Measurements from ENCODE around the gene SNRNP25. TPM values are rescaled to one million over a fixed set of nuclear protein-coding genes. Genes with fewer than 3 reads are reported as not detected.

The SNRNP25 gene
- total and polyA plus RNA-seq, 9 of the 15 experiments (the other 6 are each of a cell fraction or from before 2014, with no cell fraction given) = 59.0 to 176 (median 108) TPM

DNA sequence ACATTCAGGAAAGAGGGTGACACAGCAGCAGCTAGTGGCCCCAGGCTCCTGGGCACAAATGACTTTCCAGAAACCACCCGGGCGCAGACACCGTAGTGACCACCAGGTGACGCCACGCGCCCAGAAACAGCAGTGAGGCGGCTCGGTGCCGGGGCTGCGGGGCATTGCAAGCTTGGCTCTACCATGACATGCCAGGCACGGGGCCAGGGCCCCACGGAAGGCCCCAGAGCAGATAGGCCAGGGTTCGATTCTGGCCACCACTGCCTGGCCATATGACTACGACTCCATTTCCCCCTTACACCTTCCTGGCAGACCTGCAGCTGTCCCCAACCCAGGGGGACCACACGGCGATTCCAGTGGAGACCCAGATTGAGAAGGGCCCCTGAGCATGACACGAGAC is 12.1 kb downstream of the SNRNP25 start (continued):
- TF ChIP-seq, protein P1, sequence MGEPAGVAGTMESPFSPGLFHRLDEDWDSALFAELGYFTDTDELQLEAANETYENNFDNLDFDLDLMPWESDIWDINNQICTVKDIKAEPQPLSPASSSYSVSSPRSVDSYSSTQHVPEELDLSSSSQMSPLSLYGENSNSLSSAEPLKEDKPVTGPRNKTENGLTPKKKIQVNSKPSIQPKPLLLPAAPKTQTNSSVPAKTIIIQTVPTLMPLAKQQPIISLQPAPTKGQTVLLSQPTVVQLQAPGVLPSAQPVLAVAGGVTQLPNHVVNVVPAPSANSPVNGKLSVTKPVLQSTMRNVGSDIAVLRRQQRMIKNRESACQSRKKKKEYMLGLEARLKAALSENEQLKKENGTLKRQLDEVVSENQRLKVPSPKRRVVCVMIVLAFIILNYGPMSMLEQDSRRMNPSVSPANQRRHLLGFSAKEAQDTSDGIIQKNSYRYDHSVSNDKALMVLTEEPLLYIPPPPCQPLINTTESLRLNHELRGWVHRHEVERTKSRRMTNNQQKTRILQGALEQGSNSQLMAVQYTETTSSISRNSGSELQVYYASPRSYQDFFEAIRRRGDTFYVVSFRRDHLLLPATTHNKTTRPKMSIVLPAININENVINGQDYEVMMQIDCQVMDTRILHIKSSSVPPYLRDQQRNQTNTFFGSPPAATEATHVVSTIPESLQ (CRISPR knock-in tag; IDR thresholded peaks at IDR 0.05) = no peak
- TF ChIP-seq CREB1 (IDR thresholded peaks at IDR 0.05) (no peak), CREB1 (CRISPR knock-in tag; IDR thresholded peaks at IDR 0.05) (peak; percentile 46; the same call in 1 of the 2 replicates), CCNT2 (IDR thresholded peaks at IDR 0.05; ENCODE audit: borderline replicate concordance, extremely low read depth, insufficient read length, low read depth, low read length) (no peak), KAT7 (CRISPR knock-in tag; IDR thresholded peaks at IDR 0.05; ENCODE audit: borderline replicate concordance) (no peak), NFE2 (IDR thresholded peaks at IDR 0.05; ENCODE audit: low read depth) (peak; percentile 40; the same call in 1 of the 2 replicates), MCM3 (IDR thresholded peaks at IDR 0.05) (no peak), POLR3G (IDR thresholded peaks at IDR 0.05; ENCODE audit: extremely low read depth, insufficient read length, insufficient replicate concordance) (no peak), PCBP2 (IDR thresholded peaks at IDR 0.05; ENCODE audit: low read depth, low read length, poor library complexity, severe bottlenecking) (no peak), RUNX1 (IDR thresholded peaks at IDR 0.05; ENCODE audit: low read depth) (no peak), YY1 (IDR thresholded peaks at IDR 0.05; ENCODE audit: borderline replicate concordance in 1 of 3, control insufficient read depth in 1 of 3, extremely low read depth in 1 of 3, insufficient read depth in 3 of 3, insufficient read length in 1 of 3, insufficient replicate concordance in 2 of 3, low read depth in 1 of 3, low read length in 2 of 3) (peak in 2 of 3 experiments; percentile 24 to 55), ZNF644 (tag; IDR thresholded peaks at IDR 0.05; ENCODE audit: low read depth) (no peak), TCF3 (CRISPR knock-in tag; IDR thresholded peaks at IDR 0.05) (no peak), ZNF224 (CRISPR knock-in tag; IDR thresholded peaks at IDR 0.05) (no peak), SIX5 (IDR thresholded peaks at IDR 0.05; ENCODE audit: borderline replicate concordance in 1 of 2, insufficient read depth in 1 of 2, low read depth in 1 of 2, low read length in 2 of 2) (no peak), ZNF143 (CRISPR knock-in tag; IDR thresholded peaks at IDR 0.05) (no peak)
- TF ChIP-seq, protein P2, sequence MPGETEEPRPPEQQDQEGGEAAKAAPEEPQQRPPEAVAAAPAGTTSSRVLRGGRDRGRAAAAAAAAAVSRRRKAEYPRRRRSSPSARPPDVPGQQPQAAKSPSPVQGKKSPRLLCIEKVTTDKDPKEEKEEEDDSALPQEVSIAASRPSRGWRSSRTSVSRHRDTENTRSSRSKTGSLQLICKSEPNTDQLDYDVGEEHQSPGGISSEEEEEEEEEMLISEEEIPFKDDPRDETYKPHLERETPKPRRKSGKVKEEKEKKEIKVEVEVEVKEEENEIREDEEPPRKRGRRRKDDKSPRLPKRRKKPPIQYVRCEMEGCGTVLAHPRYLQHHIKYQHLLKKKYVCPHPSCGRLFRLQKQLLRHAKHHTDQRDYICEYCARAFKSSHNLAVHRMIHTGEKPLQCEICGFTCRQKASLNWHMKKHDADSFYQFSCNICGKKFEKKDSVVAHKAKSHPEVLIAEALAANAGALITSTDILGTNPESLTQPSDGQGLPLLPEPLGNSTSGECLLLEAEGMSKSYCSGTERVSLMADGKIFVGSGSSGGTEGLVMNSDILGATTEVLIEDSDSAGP (CRISPR knock-in tag; IDR thresholded peaks at IDR 0.05) = no peak
- TF ChIP-seq, protein P3, sequence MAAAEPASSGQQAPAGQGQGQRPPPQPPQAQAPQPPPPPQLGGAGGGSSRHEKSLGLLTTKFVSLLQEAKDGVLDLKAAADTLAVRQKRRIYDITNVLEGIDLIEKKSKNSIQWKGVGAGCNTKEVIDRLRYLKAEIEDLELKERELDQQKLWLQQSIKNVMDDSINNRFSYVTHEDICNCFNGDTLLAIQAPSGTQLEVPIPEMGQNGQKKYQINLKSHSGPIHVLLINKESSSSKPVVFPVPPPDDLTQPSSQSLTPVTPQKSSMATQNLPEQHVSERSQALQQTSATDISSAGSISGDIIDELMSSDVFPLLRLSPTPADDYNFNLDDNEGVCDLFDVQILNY (CRISPR knock-in tag; IDR thresholded peaks at IDR 0.05) = no peak
- TF ChIP-seq, protein P4, sequence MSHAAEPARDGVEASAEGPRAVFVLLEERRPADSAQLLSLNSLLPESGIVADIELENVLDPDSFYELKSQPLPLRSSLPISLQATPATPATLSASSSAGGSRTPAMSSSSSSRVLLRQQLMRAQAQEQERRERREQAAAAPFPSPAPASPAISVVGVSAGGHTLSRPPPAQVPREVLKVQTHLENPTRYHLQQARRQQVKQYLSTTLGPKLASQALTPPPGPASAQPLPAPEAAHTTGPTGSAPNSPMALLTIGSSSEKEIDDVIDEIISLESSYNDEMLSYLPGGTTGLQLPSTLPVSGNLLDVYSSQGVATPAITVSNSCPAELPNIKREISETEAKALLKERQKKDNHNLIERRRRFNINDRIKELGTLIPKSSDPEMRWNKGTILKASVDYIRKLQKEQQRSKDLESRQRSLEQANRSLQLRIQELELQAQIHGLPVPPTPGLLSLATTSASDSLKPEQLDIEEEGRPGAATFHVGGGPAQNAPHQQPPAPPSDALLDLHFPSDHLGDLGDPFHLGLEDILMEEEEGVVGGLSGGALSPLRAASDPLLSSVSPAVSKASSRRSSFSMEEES (CRISPR knock-in tag; IDR thresholded peaks at IDR 0.05) = no peak
- TF ChIP-seq, protein P5, sequence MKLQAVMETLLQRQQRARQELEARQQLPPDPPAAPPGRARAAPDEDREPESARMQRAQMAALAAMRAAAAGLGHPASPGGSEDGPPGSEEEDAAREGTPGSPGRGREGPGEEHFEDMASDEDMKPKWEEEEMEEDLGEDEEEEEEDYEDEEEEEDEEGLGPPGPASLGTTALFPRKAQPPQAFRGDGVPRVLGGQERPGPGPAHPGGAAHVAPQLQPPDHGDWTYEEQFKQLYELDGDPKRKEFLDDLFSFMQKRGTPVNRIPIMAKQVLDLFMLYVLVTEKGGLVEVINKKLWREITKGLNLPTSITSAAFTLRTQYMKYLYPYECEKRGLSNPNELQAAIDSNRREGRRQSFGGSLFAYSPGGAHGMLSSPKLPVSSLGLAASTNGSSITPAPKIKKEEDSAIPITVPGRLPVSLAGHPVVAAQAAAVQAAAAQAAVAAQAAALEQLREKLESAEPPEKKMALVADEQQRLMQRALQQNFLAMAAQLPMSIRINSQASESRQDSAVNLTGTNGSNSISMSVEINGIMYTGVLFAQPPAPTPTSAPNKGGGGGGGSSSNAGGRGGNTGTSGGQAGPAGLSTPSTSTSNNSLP (IDR thresholded peaks at IDR 0.05; ENCODE audit: borderline replicate concordance, low read depth, low read length) = no peak
